HG03342 (cell line): ENCODE data around the gene WNK2.

Experiments used
- ATAC-seq: cut with Tn5 transposase; IDR thresholded peaks from one replicate; pipeline ENCODE4 v1.9.1; 2021; ENCODE audit warnings: mild to moderate bottlenecking, moderate library complexity; ENCODE audit not compliant: unreplicated experiment

Gene WNK2

DNA sequence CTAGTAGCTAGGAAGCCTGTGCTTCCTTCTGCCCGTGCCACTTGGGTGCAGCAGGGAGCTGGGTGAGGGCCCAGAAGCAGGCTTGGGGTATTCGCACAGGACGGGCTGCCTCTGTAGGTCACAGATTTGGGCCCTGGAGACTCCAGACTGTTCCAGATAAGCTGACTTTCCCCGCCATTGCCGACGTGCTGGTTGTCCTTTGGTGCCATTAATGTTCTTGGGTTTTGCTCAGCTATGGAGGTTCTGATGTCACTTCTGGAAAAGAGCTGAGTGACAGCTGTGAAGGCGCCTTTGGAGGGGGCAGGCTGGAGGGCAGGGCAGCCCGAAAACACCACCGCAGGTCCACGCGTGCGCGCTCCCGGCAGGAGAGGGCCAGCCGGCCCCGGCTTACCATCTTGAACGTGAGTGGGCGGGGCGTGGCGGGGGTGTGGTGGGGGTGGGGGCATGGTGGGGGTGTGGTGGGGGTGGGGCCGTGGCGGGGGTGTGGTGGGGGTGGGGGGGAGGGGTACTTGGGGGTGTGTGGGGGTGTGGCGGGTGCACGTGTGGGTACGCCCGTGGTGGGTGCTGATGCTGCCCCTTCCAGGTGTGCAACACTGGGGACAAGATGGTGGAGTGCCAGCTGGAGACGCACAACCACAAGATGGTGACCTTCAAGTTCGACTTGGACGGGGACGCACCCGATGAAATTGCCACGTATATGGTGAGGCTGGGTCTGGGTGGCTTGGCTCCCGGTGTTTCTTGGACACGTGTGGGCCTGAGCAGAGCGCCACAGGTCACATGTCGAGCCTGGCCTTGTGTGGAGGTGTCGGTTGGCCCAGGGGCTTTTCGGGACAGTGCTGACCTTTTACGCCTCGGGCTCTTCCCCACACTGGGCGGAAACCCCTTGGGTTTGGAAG lies 79.6 kb downstream of the WNK2 start:
- no peak for ATAC-seq

DNA sequence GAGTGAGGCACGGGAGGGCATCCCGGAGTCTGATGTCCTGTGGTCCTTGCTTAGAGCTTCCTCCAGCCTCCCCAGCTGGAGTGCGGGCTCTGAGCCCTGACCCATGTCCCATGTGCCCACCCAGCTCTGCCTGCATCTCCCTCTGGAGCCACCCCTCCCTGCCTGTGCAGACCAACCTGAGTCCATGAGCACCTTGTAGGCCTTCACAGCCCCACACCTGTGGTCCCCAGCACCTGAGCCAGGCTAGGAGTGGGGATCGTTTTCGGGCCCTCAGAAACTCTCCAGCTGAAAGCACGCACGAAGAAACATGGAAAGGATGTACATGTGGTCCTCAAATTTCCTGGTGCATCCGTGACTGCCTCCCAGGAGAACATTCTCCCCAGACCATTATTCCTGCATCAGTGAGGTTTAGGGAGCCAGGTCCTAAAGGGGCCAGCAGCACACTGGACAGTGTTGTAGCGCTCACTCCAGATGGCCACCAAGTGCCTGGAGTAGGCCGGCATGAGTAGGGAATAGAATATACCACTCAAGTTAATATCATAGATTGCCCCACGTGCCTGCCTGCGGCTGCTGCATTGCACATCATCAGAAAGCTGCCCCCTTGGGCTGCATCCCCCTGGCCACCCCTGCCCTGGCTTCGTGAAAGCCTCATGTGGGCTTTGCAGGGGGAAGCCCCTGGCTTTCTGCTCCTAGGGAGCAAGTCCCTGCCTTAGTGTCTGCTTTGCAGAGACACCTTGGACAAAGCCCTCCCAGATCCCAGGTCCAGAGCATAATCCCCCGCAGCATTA lies 80.6 kb downstream of the WNK2 start:
- no peak for ATAC-seq

DNA sequence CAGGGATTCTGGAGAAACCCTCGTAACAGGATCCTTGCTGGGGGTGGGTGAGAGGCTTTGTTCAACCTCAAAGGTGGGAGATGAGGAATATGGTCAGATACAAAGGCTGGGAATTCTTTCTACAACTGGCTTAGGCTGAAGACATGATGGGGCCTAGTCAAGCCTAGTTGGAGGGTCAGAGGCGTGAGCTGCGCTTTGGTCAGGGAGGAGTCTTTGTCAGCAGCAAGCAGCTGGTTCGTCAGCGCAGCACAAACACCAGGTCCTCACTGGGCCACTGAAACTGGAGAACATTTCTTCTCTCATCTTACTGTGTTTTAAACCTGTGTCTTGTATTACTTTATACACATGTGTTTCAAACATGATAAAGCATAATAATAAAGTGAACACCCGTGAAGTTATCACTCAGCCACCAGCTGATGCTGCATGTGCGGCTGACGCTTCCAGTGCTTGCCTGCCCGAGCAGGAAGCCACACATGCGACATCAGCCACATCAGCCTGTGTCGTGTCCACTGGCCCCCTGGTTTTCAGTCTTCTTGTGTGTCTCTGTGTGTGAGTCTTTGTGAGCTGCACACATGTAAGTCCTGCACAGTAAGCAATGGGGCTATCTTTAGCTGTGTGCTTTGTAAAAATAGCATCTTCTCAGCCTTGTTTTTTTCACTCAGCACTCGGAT lies 81.5 kb downstream of the WNK2 start:
- ATAC-seq, result no peak

DNA sequence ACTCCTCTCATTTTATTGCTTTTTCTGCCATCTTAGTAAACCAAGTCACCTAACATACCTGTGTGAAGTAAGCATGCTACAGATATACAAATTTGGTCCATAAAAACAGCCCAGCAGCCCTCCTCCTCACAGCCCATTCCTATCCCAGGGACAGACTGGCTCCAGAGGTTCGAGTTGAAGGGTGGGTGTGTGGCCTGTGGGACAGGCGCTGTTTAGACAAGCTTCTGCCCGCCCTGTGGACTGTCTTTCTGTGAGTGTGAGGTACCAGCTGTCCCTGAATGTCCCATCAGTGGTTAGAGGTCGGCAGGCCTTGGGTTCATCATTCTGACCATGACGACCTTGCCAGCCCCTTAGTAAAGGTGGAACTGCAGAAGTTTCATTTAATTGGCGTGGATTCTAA lies 82.0 kb downstream of the WNK2 start:
- ATAC-seq, result no peak

DNA sequence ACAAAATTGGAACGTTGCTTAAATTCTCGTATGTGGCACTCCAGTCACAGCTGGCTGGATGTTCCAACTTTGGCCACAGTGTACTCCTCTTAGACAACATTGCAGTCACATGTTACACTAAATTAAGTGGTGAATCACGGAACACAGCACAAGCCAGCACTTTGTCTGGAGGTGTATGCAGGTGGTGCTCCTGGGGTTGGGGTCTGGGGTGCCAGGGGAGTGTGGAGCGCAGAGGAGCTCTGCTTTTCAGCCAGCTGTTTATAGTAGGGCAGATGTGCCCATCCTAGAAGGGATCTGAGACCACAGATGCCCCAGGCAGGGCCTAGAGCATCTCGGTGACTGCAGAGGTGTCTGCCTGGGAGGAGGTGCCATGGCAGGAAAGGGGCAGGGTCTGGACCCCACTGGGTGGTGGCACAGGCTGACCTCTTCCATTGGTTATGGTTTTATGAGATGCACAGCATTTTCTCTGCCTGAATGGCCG lies 82.6 kb downstream of the WNK2 start:
- no peak for ATAC-seq

DNA sequence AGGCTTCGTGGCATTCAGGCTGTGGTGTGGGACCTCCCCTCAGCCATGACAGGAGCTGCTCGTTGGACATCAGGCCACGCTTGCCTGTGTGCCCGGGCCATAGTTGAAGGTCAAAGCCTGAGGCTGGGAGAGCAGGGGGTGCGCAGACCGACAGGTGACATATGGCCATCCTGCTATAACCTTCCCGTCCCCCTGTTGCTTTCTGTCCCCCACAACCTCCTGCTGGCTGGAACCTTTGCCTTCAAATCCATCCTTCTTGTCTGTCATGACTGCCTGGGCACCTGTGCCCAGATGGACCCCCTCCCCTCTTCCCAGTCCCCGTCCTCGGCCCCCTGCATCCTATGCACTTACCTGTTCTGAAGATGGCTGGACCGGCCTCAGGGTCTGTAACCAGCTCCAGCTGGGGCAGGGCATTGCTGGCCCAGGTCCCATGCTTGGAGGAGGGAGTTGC lies 83.2 kb downstream of the WNK2 start:
- ATAC-seq, result no peak

DNA sequence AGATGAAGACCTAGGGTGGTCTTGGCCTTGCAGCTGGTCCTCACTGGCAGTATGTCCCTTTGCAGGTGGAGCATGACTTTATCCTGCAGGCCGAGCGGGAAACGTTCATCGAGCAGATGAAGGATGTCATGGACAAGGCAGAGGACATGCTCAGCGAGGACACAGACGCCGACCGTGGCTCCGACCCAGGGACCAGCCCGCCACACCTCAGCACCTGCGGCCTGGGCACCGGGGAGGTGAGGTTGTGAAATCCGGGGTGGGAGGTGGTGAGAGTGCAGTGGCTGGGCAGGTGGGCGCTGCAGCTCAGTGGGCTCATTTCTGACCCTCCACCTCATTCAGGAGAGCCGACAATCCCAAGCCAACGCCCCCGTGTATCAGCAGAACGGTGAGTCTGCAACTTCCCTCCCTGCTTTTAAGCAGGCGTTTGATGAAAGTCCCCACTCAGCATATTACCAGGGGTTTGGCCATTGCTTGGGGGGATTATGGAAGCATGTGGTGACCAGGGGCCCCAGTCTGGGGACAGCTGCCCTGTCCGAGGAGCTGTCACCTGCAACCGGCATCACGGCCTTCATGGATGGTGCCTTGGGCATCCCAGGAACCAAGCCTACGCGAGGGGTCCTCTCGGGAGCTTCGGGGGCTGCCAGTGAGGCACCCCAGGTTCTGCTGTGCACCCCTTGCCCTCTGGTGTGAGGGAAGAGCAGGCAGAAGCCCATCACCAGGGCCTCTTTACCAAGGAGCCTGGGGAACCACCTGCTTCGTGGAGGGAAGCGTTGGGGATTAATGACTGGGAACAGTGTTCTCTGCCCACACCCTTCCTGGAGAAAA lies 84.0 kb downstream of the WNK2 start:
- no peak for ATAC-seq

DNA sequence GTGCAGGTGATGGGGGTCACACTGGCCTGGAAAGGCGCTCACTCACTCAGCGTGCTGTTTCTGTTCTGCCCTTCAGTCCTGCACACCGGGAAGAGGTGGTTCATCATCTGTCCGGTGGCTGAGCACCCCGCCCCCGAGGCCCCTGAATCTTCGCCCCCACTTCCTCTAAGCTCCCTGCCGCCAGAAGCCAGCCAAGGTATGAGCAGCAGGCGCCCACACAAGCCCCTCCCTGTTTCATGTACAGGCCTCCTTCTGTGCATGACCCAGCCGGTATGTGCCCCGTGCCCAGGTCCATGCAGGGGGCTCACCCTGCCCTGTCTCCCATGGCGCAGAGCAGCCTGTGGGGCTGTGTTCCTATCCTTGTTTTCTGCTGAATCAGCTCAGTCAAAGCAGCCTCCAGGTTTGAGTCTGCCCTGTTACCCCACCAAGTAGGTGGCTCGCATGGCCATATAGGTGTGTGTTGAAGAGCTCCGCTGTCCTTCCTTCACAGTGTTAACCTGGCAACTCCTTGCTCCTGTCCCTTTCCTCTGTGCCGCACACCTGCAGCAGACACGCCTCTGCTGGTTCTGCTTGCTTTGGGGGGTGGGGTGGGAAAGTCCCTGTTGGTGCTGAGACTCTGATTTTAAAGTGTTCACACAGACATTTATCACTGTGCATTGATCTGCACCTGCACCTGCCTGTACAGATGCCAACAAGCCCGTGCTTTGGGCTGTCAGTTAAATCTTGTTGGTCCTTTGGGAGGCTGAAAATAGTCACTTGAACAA lies 84.8 kb downstream of the WNK2 start:
- no peak for ATAC-seq

DNA sequence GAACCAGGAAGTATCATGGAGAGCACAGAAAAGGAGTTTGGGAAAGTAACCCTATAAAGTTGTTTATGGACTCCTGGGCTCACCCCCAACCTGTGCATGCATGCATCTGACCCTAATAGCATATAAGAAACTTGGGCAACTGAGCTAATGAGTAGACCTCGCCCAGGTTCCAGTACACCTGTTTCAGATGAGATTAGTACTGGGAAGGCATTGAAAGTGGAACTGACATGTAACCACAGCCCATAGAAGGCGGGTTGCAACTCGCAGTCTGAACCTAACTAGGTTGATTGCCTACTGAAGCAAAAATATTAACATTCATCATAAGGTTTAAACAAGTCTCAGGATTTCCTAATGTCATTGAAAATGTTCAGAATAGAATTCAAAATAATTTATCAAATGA lies 87.0 kb downstream of the WNK2 start:
- ATAC-seq, result no peak

DNA sequence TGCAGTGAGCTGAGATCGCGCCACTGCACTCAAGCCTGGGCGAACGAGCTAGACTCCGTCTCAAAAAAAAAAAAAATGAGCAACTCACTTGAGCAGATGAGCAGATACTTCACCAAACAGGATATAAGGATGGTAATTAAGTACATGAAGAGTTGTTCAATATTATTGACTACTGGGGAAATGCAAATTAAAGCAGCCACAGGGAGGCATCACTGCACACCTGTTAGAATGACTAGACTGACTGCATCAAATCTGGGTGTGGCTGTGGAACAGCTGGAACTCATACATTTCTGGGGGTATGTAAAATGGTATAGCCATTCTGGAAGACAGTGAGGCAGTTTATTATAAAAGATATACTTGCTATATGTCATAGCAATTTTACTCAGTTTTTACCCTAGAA lies 93.0 kb downstream of the WNK2 start:
- ATAC-seq, result no peak

DNA sequence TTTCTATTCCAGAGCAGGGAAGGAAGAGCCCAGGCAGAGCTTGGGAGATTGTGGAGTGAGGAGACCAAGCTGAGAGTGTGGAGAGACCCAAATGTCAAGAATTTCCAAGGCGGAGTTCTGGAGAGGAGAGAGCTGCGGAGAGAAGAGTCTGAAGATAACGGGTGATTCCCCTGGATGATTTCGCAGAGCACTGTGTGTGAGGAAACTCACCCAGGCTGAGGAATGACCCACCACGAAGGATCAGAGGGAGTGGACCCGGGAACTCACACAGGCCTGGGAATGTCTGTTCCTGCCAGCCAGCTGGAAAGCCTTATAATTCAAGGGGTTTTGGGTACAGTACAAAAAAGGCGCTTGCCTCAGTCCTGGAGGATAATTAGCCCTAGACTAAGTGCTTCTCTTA lies 94.2 kb downstream of the WNK2 start:
- no peak for ATAC-seq

DNA sequence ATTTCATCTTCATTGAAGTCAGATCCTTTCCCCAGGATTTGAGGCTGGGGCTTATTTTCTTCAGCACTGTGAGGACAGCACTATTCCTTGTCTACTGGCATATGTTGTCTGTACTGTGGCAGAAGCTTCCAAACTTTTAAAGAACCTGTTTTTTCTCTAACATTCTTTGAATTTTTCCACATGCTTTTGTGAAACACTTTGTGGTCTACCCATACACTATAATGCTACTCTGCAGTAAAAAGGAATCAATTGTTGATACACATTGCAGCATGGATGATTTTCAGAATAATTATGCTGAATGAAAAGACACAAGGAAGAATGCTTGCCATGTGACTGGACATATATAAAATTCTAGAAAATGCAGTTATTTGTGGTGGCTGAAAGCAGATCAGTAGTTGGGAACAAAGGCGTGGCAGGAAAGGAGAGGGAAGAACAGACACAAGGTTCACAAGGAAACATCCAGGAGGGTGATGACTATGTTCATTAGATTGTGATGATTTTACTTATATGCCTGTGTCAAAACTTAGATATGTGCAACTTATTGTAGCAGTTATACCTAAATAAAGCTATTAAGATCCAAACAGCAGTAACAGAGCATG lies 96.8 kb downstream of the WNK2 start:
- ATAC-seq, result no peak

DNA sequence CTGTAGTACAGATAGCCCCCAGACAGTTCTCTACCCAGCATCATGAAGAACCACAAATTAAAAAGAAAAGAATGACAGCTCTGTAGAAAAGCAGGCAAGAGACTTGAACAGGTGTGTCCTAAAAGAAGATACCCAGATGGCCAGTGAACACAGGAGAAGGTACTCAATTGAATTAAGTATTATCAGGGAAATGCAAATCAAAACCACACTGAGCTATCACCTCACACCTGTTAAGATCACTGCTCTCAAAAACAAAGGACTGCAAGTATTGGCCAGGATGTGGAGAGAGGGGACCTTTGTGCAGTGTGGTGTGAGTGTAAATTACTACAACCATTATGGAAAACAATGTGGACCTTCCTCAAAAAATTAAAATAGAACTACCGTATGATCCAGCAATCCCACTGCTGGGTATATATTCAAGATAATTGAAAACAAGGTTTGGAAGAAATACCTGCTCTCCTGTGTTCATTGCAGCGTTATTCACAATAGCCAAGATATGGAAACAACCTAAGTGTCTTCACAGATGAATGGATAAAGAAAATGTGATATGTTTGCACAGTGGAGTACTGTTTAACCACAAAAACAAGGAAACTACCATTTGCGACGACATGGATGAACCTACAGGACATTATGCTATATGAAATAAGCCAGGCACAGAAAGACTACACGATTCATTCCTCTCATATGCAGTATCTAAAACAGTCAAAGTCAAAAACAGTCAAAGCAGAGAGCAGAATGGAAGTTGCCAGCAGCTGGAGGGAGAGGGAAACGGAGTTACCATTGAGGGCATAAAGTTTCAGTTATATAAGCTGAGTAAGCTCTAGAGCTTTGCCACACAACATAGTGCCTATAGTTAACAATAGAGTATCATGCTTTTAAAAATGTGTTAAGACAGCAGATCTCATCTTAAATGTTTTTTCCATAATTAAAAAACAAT lies 102.6 kb downstream of the WNK2 start:
- ATAC-seq, result no peak

DNA sequence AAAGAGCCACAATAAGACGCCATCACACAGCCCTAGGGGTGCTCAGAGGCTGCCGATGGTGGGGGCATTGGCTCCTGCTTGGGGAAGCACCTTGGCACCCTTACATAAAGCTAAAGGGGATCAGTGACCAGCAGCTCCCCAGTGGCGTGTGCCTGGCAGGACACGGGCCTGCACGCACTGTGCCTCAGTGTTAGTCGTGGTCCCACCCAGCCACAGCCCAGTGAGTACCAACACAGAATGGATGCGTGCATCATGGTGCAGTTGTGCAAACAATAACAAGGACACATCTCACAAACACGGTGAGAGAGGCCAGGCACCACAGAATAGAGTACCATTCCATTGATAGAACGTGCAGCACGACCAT lies 103.2 kb downstream of the WNK2 start:
- ATAC-seq, result no peak

DNA sequence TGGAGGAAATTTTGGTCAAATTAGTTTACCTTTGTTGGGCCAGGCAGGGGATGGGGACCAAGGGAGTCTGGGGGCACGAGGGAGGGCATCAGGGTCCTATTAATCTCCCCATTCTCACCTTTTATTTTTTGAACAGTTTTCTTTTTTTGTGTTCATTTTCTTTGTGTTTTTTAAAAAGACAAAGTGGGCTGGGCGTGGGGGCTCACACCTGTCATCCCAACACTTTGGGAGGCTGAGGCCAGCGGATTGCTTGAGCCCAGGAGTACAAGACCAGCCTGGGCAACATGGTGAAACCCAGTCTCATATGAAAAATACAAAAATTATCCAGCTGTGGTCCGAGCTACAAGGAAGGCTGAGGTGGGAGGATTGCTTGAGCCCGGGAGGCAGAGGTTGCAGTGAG lies 103.7 kb downstream of the WNK2 start:
- ATAC-seq, result no peak

DNA sequence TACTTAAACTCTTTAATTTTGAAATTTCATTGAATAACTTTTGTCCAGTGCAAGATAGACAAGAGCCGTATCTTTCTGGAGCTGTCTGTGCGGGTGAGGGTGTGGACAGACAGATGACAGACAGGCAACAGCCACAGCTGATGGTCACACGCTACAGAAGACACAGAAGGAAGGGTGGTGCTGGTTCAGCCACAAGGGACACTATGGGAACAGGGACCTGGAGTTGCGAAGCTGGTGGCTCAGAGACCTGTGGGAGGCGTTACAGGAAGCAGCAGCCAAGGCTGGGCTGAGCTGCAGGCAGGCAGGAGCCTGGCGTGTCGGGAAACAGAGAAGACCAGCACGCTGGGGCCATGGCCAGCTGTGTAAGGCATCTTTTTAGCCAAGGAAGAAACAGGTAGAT lies 104.4 kb downstream of the WNK2 start:
- ATAC-seq, result no peak

DNA sequence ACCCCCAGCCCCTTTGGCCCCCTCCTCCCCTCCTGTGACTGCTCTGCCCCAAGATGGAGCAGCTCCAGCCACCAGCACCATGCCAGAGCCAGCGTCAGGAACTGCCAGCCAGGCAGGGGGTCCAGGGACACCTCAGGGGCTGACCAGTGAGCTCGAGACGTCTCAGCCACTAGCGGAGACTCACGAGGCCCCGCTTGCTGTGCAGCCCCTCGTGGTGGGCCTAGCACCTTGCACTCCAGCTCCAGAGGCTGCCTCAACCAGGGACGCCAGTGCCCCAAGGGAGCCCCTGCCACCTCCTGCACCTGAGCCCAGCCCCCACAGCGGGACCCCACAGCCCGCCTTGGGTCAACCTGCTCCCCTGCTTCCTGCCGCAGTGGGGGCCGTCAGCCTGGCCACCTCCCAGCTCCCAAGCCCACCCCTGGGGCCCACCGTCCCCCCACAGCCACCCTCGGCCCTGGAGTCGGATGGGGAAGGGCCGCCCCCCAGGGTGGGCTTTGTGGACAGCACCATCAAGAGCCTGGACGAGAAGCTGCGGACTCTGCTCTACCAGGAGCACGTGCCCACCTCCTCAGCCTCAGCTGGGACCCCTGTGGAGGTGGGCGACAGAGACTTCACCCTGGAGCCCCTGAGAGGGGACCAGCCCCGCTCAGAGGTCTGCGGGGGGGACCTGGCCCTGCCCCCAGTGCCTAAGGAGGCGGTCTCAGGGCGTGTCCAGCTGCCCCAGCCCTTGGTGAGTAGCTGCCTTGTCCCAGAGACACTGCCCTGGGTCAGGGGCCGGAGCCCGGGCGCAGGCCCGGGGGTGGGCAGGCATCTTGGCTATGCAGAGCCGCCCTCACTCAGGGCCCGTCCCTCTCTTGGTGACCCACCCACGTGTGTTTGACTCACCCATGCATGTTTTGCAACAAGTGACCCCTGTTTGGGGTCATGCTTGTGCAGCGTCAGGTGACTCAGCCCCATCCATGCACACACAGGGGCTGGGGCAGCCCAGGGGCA lies 105.2 kb downstream of the WNK2 start:
- no peak for ATAC-seq
